ENCODE measurements around the gene STAT4. TPM values are rescaled to one million over a fixed set of nuclear protein-coding genes. Genes with fewer than 3 reads are reported as not detected.
A peak's percentile ranks its signal among the peaks of the same experiment; 100 is the strongest.

The STAT4 gene
- total RNA-seq, 1 donor from 2014 or later = 5.3 TPM

- FAIRE-seq = no peak
- DNase-seq (ENCODE audit: low spot score in 2 of 2) = no peak
Observed at GRCh38 chr2:191149391-191149790, 1.4 kb downstream of the STAT4 start.

GRCh38 chr2:191148791-191149190, 2.0 kb downstream of the STAT4 start:
- DNase-seq (ENCODE audit: low spot score in 2 of 2) = no peak
- no peak for FAIRE-seq

- FAIRE-seq = no peak
- DNase-seq (ENCODE audit: low spot score in 2 of 2) = no peak
Observed at GRCh38 chr2:191148281-191148680, 2.5 kb downstream of the STAT4 start.

- DNase-seq (ENCODE audit: low spot score in 2 of 2) = no peak
- FAIRE-seq = no peak
Observed at GRCh38 chr2:191145769-191146471, 4.9 kb downstream of the STAT4 start.

GRCh38 chr2:191144217-191144616, 6.6 kb downstream of the STAT4 start:
- no peak for DNase-seq (ENCODE audit: low spot score in 2 of 2)
- no peak for FAIRE-seq

- no peak for FAIRE-seq
Observed at GRCh38 chr2:191143791-191144190, 7.0 kb downstream of the STAT4 start.

GRCh38 chr2:191128911-191129304, 21.9 kb downstream of the STAT4 start:
- FAIRE-seq (no peak), DNase-seq (ENCODE audit: low spot score in 2 of 2) (no peak)

More at GRCh38 chr2:191143791-191144190, 7.0 kb downstream of the STAT4 start:
- DNase-seq (ENCODE audit: low spot score in 2 of 2) = no peak

GRCh38 chr2:191128172-191128910, 22.5 kb downstream of the STAT4 start:
- DNase-seq (ENCODE audit: low spot score in 2 of 2) = no peak
- no peak for FAIRE-seq

GRCh38 chr2:191127235-191127634, 23.6 kb downstream of the STAT4 start:
- DNase-seq (ENCODE audit: low spot score in 2 of 2) (no peak), FAIRE-seq (no peak)

GRCh38 chr2:191126386-191127085, 24.3 kb downstream of the STAT4 start:
- no peak for FAIRE-seq
- no peak for DNase-seq (ENCODE audit: low spot score in 2 of 2)

GRCh38 chr2:191125646-191126045, 25.1 kb downstream of the STAT4 start:
- FAIRE-seq = no peak
- DNase-seq (ENCODE audit: low spot score in 2 of 2) = no peak

GRCh38 chr2:191122638-191123294, 28.0 kb downstream of the STAT4 start:
- DNase-seq (ENCODE audit: low spot score in 2 of 2) (no peak), FAIRE-seq (peak; percentile 8)

- no peak for DNase-seq (ENCODE audit: low spot score in 2 of 2)
Observed at GRCh38 chr2:191117341-191117740, 33.5 kb downstream of the STAT4 start.

GRCh38 chr2:191115804-191116203, 35.0 kb downstream of the STAT4 start:
- FAIRE-seq (no peak), DNase-seq (ENCODE audit: low spot score in 2 of 2) (no peak)

More at GRCh38 chr2:191117341-191117740, 33.5 kb downstream of the STAT4 start:
- FAIRE-seq = no peak

- FAIRE-seq = no peak
- no peak for DNase-seq (ENCODE audit: low spot score in 2 of 2)
Observed at GRCh38 chr2:191115391-191115790, 35.4 kb downstream of the STAT4 start.

- DNase-seq (ENCODE audit: low spot score in 2 of 2) (no peak), FAIRE-seq (no peak)
Observed at GRCh38 chr2:191114403-191114886, 36.3 kb downstream of the STAT4 start.

- no peak for DNase-seq (ENCODE audit: low spot score in 2 of 2)
Observed at GRCh38 chr2:191113761-191114160, 37.0 kb downstream of the STAT4 start.

GRCh38 chr2:191112448-191112901, 38.3 kb downstream of the STAT4 start:
- no peak for FAIRE-seq

More at GRCh38 chr2:191113761-191114160, 37.0 kb downstream of the STAT4 start:
- no peak for FAIRE-seq

GRCh38 chr2:191109888-191110287, 40.9 kb downstream of the STAT4 start:
- DNase-seq (ENCODE audit: low spot score in 2 of 2) (no peak), FAIRE-seq (no peak)

More at GRCh38 chr2:191112448-191112901, 38.3 kb downstream of the STAT4 start:
- no peak for DNase-seq (ENCODE audit: low spot score in 2 of 2)

- FAIRE-seq (no peak), DNase-seq (ENCODE audit: low spot score in 2 of 2) (no peak)
Observed at GRCh38 chr2:191108331-191108730, 42.5 kb downstream of the STAT4 start.
